Measurements from ENCODE around the gene KANK2. TPM values are rescaled to one million over a fixed set of nuclear protein-coding genes. Genes with fewer than 3 reads are reported as not detected.

Gene KANK2
- polyA plus RNA-seq, 1 of the 3 experiments (the other 2 are of a cell fraction), result 92.4 TPM

GRCh38 chr19:11169896-11170678, 27.3 kb downstream of the KANK2 start:
- Histone ChIP-seq H3K9me3 (no peaks in the 10 kb centered on the region), H3K9ac (no peak overlapping the region), H3K4me1 (ENCODE audit: control insufficient read depth in 1 of 2, insufficient read depth in 2 of 2, low read depth in 1 of 2, low read length in 1 of 2) (peaks cover 0 to 16% of the 10 kb centered on the region in 2 experiments; a peak in 2 of 4 replicates), H3F3A (replicated peaks; ENCODE audit: insufficient read depth) (peaks cover 24% of the 10 kb centered on the region), H3K79me2 (ENCODE audit: insufficient read depth) (peaks cover 3% of the 10 kb centered on the region; the same call in 1 of the 2 replicates), H3K36me3 (replicated peaks in 1 of 2; ENCODE audit: control insufficient read depth in 1 of 2, insufficient read depth in 2 of 2, low read length in 1 of 2) (peaks cover 37 to 60% of the 10 kb centered on the region in 2 experiments), H2AFZ (ENCODE audit: low read depth) (no peak overlapping the region), H3K4me2 (no peak overlapping the region), H3K4me3 (ENCODE audit: low read depth in 2 of 2, low read length in 1 of 2) (no peak overlapping the region), H3K27me3 (ENCODE audit: insufficient read depth) (no peaks in the 10 kb centered on the region), H4K20me1 (ENCODE audit: insufficient read depth) (no peaks in the 10 kb centered on the region), H3K9me2 (no peaks in the 10 kb centered on the region), H3K27ac (ENCODE audit: low read depth in 2 of 2, low read length in 1 of 2) (peak overlapping the region in 1 of 2 experiments; percentile 85; a peak in 1 of 4 replicates)
- ChIA-PET CTCF (interaction anchor here (1.1 to 1.6 kb wide), 2 partner anchors 13 to 44 kb away, joined by 3 to 4 read pairs; no protein-coding TSS in a partner anchor), POLR2A (no interaction called here)
- TF ChIP-seq FOXJ3 (CRISPR knock-in tag; IDR thresholded peaks at IDR 0.05), result no peak
- no peak for TF ChIP-seq SIN3A (IDR thresholded peaks at IDR 0.05; ENCODE audit: borderline replicate concordance, low read depth, low read length)
- TF ChIP-seq USF1 (IDR thresholded peaks at IDR 0.05; ENCODE audit: borderline replicate concordance, low read depth), result no peak
- no peak for TF ChIP-seq USF2 (IDR thresholded peaks at IDR 0.05; ENCODE audit: borderline replicate concordance, low read depth, low read length)
- no peak for TF ChIP-seq FOXM1 (IDR thresholded peaks at IDR 0.05; ENCODE audit: low read depth)
- TF ChIP-seq RFX5 (IDR thresholded peaks at IDR 0.05; ENCODE audit: low read length), result no peak
- no peak for TF ChIP-seq CTCF (IDR thresholded peaks at IDR 0.05)
- no peak for TF ChIP-seq JUND (IDR thresholded peaks at IDR 0.05)
- no peak for TF ChIP-seq GABPA (IDR thresholded peaks at IDR 0.05; ENCODE audit: low read depth)
- TF ChIP-seq IRF3 (IDR thresholded peaks at IDR 0.05; ENCODE audit: low read depth, low read length), result no peak
- TF ChIP-seq FOSL2 (IDR thresholded peaks at IDR 0.05; ENCODE audit: borderline replicate concordance, low read depth), result no peak
- no peak for TF ChIP-seq NFIC (IDR thresholded peaks at IDR 0.05; ENCODE audit: borderline replicate concordance)
- TF ChIP-seq MXI1 (IDR thresholded peaks at IDR 0.05; ENCODE audit: low read depth, low read length), result no peak
- TF ChIP-seq GATA2 (CRISPR knock-in tag; IDR thresholded peaks at IDR 0.05), result no peak
- 90% methylated on average over 29 of the region's 31 CpGs for WGBS (ENCODE audit: low lambda C conversion rate)
- DNase-seq, result no peak

Data from SK-N-SH (cell line).